Breast epithelium (tissue), 3 donors: ENCODE results near the gene DBNDD2.

Experiments
- POLR2A ChIP-seq: fragments of 450-650 bp; IDR thresholded peaks from one replicate; pipeline ENCODE4 v1.6.1; 2016; ENCODE audit warnings: antibody characterized with exemption, mild to moderate bottlenecking, moderate library complexity
- POLR2AphosphoS5 ChIP-seq, 3 donors: sonication (generic); formaldehyde crosslinking; IDR thresholded peaks; one replicate each; pipeline ENCODE4 v1.6.1; 2017; ENCODE audit warnings: antibody characterized with exemption in 3 of 3
- TF ChIP-seq, protein P1 (sequence below), 3 donors: fragments of 450-650 bp; IDR thresholded peaks; one replicate each; pipeline ENCODE4 v1.5.1; 2016 to 2017; ENCODE audit warnings: antibody characterized with exemption in 3 of 3, mild to moderate bottlenecking in 3 of 3, moderate library complexity in 3 of 3

DNA sequence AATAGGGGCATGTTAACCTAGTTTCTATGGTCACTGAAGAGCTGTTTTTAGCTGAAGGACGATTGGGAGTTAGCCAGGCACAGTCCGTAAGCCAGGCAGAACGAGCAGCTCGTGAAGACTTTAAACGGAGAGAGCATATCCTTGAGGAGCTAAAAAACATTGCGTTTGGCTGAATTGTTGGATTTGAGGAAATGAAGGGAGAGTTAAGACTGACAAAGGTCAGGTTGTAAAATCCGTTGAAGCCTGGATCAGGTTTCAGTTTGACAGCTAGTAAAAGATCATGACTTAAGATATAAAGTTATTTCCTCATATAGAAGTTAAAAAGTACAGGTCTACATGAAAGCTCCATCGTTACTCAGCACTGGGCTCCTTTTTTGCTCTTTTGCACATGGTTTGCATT is 2.8 kb downstream of the DBNDD2 start:
- TF ChIP-seq, protein P1, sequence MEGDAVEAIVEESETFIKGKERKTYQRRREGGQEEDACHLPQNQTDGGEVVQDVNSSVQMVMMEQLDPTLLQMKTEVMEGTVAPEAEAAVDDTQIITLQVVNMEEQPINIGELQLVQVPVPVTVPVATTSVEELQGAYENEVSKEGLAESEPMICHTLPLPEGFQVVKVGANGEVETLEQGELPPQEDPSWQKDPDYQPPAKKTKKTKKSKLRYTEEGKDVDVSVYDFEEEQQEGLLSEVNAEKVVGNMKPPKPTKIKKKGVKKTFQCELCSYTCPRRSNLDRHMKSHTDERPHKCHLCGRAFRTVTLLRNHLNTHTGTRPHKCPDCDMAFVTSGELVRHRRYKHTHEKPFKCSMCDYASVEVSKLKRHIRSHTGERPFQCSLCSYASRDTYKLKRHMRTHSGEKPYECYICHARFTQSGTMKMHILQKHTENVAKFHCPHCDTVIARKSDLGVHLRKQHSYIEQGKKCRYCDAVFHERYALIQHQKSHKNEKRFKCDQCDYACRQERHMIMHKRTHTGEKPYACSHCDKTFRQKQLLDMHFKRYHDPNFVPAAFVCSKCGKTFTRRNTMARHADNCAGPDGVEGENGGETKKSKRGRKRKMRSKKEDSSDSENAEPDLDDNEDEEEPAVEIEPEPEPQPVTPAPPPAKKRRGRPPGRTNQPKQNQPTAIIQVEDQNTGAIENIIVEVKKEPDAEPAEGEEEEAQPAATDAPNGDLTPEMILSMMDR (IDR thresholded peaks at IDR 0.05): no peak
- TF ChIP-seq POLR2AphosphoS5 (IDR thresholded peaks at IDR 0.05) (no peak), POLR2A (no peak)
